Activated naive CD8-positive, alpha-beta T cell (primary cell): Measurements from ENCODE around the gene SLC8A3.

Source experiments
- H3K27ac Mint-ChIP-seq: one replicate; pipeline ENCODE4 v1.8.0; 2021; ENCODE audit warnings: mixed read lengths
- H3K27me3 Mint-ChIP-seq: one replicate; pipeline ENCODE4 v1.8.0; 2021; ENCODE audit warnings: mixed read lengths
- H3K36me3 Mint-ChIP-seq: one replicate; pipeline ENCODE4 v1.8.0; 2021; ENCODE audit warnings: mixed read lengths
- H3K4me1 Mint-ChIP-seq: one replicate; pipeline ENCODE4 v1.8.0; 2021; ENCODE audit warnings: low read depth, mixed read lengths
- H3K4me3 Mint-ChIP-seq: one replicate; pipeline ENCODE4 v1.8.0; 2021; ENCODE audit warnings: mild to moderate bottlenecking, mixed read lengths
- H3K9me3 Mint-ChIP-seq: one replicate; pipeline ENCODE4 v1.8.0; 2021; ENCODE audit warnings: low read depth, mixed read lengths

Gene SLC8A3

DNA sequence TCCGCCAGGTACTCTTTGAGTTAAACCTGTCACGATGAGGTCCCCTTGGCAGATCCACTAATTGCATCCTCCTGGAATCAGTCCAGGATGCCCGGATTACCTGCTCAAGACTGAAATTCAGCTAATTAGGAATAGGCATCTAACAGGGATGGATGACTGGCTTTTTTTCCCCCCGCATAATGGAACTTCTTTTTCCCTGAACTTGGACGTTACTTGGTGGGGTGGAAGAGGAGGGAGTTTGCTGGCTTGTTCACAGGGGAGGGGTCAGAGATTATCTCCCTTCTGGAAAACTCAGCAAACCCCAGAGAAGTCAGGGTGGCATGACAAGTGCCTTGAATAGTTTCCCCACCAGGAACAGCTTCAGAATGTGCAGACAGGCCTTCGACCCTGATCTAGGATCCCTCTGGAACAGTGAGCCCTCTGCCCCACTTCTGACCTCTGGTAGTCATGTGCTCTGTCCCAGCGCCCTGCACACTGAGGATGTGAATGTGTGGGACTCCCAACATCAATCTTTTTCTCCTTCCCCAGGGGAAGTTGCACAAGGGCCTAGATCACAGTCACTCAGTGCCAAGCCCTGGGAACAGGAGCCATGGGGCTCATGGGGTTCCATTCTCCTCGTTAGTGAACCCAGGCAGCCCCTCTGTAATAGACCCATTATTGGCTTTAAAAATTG is 167.1 kb downstream of the SLC8A3 start:
- H3K36me3 Mint-ChIP-seq, result no peaks in the 10 kb centered on the region
- H3K27ac Mint-ChIP-seq, result no peak overlapping the region
- peaks cover 5% of the 10 kb centered on the region for H3K4me1 Mint-ChIP-seq
- no peaks in the 10 kb centered on the region for H3K27me3 Mint-ChIP-seq
- no peaks in the 10 kb centered on the region for H3K9me3 Mint-ChIP-seq
- H3K4me3 Mint-ChIP-seq, result no peak overlapping the region

DNA sequence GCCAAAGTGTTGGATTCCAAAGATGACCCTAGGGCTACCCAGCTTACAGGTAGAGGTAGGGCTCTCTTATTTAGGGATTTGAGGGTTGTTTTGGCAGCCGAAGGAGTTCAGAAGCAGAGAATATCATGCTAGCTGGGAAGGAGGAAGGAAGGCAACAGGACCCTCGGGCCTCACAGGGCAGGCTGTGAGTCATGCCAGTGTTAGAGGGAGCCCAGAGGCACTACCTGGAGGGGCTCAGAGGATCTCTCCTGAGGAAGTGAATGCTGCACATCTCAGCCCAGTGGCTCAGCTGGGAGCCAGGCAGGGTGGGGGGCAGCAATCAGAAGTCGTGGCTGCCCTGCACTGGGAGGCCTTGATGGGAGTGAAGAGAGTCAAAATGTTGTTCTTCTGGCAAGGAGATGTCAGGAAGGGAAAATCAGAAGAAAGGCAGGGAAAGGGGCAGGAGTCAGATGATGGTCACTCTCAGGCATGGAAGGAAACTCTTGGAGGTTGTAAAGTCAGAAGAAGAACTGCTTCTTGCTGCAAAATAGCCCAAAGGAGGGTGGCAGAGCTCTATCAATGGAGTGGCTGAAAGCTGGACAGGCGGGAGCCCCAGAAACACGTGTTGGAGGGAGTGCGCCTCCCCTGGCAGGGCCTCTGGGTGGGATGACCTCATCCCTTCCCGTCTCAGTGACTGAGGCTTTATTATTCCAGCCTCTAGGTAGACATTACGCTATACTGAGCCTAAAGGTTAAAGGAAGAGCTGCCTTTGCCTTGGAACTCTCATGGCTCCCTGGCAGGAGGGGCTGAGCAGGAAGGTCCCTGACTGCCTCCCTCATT is 168.2 kb downstream of the SLC8A3 start:
- Mint-ChIP-seq H3K27ac (no peak overlapping the region), H3K27me3 (no peaks in the 10 kb centered on the region), H3K9me3 (no peaks in the 10 kb centered on the region), H3K36me3 (no peaks in the 10 kb centered on the region), H3K4me3 (no peak overlapping the region), H3K4me1 (peaks cover 5% of the 10 kb centered on the region)

DNA sequence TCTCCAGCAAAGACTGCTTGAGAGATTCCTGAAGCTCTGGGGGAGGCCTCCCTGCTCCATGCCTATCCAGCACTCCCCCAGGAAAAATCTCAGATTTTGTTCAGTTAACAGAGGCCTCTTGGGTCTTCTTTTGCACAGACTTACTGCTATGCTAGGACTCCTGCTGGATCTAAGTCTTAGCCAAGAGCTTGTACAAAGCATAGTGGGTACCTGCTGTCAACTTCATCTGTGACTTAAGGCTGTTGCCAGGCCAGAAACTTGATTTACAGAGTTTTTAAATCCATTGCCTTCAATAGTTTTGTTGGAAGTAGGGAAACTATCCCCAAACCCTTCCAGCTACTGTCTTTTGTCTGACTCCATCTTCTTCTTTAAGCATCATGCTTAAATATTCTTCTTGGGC is 169.1 kb downstream of the SLC8A3 start:
- no peaks in the 10 kb centered on the region for H3K36me3 Mint-ChIP-seq
- peaks cover 5% of the 10 kb centered on the region for H3K4me1 Mint-ChIP-seq
- no peaks in the 10 kb centered on the region for H3K9me3 Mint-ChIP-seq
- H3K4me3 Mint-ChIP-seq, result no peak overlapping the region
- no peak overlapping the region for H3K27ac Mint-ChIP-seq
- H3K27me3 Mint-ChIP-seq, result peaks cover 3% of the 10 kb centered on the region

DNA sequence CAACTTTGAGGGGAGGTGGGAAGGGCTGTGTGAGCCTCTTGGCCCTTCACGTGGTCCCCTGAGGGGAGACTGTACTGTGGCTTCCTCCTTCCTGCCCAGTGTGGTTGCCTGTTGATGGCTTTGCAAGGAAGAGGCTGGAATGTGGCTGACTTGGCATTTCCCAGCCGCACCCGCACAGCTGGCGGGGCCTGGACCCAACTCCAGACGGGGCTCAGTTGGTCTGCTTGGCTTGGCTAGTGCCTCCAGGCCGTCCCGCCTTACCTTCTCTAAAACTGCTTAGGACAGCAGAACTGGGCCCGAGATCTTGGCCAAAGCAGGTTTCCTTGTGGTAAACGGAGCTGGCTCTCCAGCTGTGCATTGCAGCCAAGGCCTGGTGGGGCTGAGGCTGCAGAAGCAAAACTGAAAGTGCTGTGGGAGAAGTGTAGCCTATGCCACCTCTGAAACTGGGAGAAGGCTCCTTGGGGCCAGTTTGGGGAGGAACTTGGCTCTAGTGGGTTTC is 170.0 kb downstream of the SLC8A3 start:
- Mint-ChIP-seq H3K4me1 (peaks cover 5% of the 10 kb centered on the region), H3K27me3 (peaks cover 3% of the 10 kb centered on the region), H3K4me3 (no peak overlapping the region), H3K27ac (no peak overlapping the region), H3K36me3 (no peaks in the 10 kb centered on the region), H3K9me3 (no peaks in the 10 kb centered on the region)

DNA sequence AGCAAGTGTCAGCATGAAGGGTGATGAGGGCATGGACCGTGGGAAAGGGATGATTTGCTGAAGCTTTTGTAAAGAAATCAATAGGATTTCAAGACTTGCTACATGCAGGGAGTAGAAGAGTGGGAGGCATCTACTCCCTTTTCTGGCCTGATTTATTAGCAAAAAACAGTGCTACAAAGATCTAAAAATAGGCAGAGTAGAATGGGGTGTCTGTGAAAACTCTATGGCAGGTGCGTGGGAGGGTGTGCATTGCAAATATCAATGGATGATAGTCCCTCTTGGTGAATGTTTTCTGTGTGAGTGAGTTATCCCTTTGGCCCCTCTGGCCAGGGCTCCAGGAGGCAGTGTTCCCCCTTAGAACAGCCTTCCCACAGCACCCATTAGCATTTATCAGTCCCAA is 170.5 kb downstream of the SLC8A3 start:
- H3K4me1 Mint-ChIP-seq, result peaks cover 5% of the 10 kb centered on the region
- no peak overlapping the region for H3K27ac Mint-ChIP-seq
- H3K27me3 Mint-ChIP-seq, result peaks cover 3% of the 10 kb centered on the region
- no peaks in the 10 kb centered on the region for H3K36me3 Mint-ChIP-seq
- no peaks in the 10 kb centered on the region for H3K9me3 Mint-ChIP-seq
- H3K4me3 Mint-ChIP-seq, result no peak overlapping the region

DNA sequence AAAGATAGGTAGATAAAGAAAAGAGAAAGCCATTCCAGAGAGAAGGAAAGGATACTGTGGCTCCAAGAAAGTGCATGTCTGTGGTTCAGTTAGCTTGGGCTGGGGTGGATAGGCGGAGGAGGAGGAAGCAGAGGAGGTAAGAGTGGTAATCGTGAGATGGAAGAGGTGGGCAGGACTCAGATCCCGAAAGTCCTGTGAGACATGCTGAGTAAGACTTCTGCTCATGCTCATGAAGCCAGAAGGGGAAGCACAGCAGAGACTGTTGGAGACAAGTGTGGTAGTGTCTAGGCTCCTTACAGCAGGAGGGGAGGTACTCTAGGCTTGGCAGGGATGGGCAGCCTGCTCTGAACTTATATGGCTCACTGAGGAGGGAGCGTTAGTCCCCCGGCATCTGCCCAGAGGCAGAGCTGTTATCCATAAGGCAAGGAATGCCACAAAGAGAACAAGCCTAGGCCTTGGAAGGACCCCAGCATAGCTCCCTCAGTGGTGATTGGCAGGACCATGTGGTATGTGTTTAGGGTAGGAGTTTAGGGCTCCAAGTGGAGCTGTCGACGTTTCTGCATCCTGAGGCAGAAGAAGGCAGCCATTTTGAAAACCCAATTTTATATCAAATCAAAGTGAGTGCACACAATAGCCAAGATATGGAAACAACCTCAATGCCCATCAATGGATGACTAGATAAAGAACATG is 174.2 kb downstream of the SLC8A3 start:
- Mint-ChIP-seq H3K27me3 (peaks cover 7% of the 10 kb centered on the region), H3K9me3 (no peaks in the 10 kb centered on the region), H3K4me3 (no peak overlapping the region), H3K27ac (no peak overlapping the region), H3K36me3 (no peaks in the 10 kb centered on the region), H3K4me1 (peaks cover 5% of the 10 kb centered on the region)

DNA sequence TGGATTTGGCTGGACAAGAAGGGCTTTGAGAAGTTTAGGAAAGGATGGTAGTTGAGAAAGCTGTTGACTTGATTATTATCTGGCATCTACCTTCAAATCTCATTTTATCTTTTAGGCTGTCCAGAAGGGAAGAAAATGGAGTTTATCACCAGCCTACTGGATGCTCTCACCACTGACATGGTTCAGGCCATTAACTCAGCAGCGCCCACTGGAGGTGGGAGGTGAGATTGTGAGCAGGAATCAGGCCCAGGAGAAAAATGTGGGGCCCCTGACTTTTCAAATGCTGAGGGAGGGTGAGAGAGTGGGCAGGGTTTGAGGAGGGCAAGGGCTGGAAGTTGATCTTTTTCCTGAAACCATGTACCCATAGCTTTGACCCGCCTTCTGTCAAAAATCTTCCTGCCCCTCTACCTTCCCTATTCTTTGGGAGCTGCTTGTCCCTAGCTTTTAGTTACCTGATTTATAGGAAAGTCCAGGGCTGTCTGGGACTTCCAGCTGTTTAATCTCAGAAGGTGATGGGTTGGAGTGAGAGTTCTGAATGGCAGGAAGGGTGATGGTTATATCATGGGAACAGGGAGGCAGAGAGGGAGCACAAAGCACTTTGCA is 175.4 kb downstream of the SLC8A3 start:
- Mint-ChIP-seq H3K4me1 (peaks cover 3% of the 10 kb centered on the region), H3K4me3 (no peak overlapping the region), H3K36me3 (no peaks in the 10 kb centered on the region), H3K27me3 (peaks cover 7% of the 10 kb centered on the region), H3K27ac (no peak overlapping the region), H3K9me3 (no peaks in the 10 kb centered on the region)

DNA sequence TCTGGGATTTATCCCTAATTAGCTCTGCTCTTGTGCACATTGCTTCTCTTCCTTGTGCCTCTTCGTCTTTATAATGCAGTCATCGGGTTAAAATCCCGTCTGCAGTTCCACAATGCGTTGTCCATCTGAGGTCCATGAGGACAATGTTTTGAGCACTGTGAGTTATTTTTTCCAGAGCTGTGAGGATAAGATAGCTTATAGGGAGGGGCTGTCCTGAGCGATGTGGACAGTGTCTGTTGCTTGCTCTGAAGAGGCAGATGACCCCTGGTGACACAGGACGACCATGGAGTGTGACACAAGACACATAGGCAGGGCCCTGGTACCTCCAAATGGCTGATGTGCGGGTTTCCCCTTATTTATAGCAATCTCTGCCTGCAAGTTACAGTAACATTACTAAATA is 177.0 kb downstream of the SLC8A3 start:
- no peak overlapping the region for H3K27ac Mint-ChIP-seq
- H3K9me3 Mint-ChIP-seq, result no peaks in the 10 kb centered on the region
- H3K4me3 Mint-ChIP-seq, result no peak overlapping the region
- no peaks in the 10 kb centered on the region for H3K4me1 Mint-ChIP-seq
- H3K36me3 Mint-ChIP-seq, result no peaks in the 10 kb centered on the region
- peaks cover 7% of the 10 kb centered on the region for H3K27me3 Mint-ChIP-seq

DNA sequence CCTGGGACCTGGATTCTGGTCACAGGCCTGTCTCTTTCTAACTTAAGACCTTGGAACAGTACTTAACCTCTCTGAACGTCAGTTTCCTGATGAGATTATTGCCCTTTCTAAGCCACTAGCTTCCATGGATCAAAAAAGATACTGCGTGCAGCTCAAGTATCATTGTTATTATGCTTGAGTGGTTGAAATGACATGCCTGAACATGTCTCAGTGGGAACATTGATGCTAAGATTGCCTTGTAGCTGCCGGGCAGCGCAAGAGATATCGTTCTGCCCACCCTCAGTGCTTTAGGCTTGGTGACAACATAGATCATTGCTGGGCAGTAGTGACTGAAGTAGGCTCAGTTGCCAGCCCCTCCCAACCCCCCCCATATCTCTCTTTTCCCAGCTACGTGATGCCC is 177.7 kb downstream of the SLC8A3 start:
- no peak overlapping the region for H3K27ac Mint-ChIP-seq
- no peaks in the 10 kb centered on the region for H3K36me3 Mint-ChIP-seq
- H3K9me3 Mint-ChIP-seq, result no peaks in the 10 kb centered on the region

DNA sequence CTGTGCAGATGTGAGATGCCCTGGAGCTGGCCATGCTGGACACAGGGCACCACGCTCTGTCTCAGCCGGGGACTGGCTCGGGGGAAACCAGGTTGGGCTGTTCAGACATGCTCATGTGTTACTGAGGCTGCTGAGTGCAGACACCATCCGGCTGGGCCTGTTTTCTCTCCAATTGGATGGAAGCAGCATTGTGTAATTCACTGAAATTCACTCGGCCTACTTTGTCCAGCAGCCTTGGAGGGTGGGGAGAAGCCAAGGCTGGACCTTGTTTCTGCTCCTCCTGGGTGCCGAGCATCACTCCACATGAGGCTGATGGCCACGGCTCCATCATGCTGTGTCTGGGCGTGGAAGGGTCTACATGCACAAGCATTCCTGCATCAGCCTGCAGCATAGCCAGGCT is 178.8 kb downstream of the SLC8A3 start:
- Mint-ChIP-seq H3K9me3 (no peaks in the 10 kb centered on the region), H3K36me3 (no peaks in the 10 kb centered on the region), H3K27ac (no peak overlapping the region)

More for the DNA sequence above, 177.7 kb downstream of the SLC8A3 start:
- no peaks in the 10 kb centered on the region for H3K4me1 Mint-ChIP-seq
- H3K27me3 Mint-ChIP-seq, result peaks cover 7% of the 10 kb centered on the region
- H3K4me3 Mint-ChIP-seq, result no peak overlapping the region

DNA sequence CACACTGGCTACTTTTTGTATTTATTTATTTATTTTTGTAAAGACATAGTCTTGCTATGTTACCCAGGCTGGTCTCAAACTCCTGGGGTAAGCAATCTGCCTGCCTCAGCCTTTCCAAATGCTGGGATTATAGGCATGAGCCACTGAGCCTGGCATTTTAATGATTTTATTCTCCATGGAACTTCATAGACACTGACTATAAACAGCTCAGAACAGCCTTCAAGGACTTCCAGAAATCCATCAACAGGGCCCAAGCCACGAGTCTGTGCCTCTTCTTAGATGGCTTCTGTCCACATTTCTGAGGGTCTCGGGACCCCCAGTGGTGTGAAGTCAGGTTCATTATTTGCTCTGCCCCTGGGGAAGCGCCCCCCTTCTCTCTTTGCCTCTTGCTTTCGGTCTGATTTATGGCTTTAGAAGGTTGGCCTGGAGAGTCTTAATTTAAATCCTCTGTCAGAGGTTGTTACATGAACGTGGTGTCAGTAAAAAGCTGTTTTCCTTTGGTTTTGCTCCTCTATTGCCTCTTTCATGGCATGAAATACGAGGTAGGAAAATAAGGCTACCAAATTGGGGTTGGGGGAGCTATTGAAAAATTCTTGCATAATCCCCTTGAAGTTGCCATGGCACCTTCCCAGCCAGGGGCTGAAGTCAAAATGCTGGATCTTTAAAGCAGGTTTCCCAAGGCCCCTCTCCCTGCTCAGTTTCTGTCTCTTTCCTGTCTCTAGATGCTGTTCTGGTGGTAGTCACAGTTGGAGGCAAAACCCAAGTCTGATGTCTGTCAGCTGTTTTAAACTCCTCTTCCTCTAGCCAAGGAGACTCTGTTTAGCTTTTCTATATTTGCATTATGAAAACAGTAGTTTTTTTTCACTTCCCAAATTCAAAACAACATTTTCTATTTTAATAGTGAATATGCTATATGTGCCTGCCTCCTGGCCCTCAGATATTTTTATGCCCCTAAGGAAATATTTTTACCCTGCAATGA is 180.2 kb downstream of the SLC8A3 start:
- Mint-ChIP-seq H3K9me3 (no peaks in the 10 kb centered on the region), H3K36me3 (no peaks in the 10 kb centered on the region), H3K27me3 (peaks cover 4% of the 10 kb centered on the region), H3K4me1 (no peaks in the 10 kb centered on the region), H3K4me3 (no peak overlapping the region), H3K27ac (no peak overlapping the region)

More for the DNA sequence above, 178.8 kb downstream of the SLC8A3 start:
- Mint-ChIP-seq H3K4me3 (no peak overlapping the region), H3K27me3 (peaks cover 4% of the 10 kb centered on the region), H3K4me1 (no peaks in the 10 kb centered on the region)

DNA sequence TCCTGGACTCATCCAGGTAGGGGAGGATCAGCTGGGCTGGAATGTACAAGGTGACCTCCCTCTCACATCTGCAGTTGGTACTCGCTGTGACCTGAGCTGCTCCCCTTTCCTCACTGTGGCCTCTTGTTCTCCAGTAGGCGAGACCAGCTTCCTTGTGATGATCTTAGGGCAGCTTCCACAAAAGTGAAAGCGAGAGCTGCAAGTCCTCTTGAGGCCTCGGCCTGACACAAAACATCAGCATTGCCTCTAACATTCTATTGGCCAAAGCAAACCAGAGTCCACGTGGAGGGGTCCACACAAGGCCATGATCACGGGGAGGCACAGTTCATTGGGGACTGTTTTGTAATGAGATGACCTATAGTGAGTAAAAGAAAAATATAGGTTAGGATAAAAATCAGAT is 182.1 kb downstream of the SLC8A3 start:
- H3K36me3 Mint-ChIP-seq, result no peaks in the 10 kb centered on the region
- H3K9me3 Mint-ChIP-seq, result no peaks in the 10 kb centered on the region
- H3K27ac Mint-ChIP-seq, result no peak overlapping the region
- H3K27me3 Mint-ChIP-seq, result no peaks in the 10 kb centered on the region
- no peaks in the 10 kb centered on the region for H3K4me1 Mint-ChIP-seq
- no peak overlapping the region for H3K4me3 Mint-ChIP-seq

DNA sequence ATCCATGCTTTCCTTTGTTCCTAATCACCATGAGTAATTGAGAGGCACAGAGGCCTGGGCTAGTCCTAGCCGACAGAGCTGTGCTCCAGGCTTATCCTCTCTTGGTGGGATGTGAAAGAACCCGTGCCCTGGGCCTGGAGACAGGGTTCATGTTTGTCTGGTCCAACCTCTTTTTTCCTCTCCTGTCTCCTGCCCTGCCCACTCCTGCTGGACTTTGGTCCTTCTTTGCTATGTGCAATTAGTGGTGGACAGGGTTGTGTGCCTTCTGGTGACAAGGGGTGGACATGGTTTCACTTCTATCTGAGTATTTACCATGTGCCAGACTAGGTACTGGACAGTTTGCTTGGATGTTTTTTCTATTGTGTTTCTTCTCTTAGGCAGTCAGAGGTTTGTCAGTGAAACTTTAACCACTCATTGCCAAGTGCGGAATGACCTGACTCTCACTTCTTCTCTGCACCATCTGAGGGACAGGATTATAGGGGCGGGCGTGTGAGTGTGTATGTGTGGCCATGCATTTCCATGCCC is 183.4 kb downstream of the SLC8A3 start:
- Mint-ChIP-seq H3K27me3 (no peaks in the 10 kb centered on the region), H3K4me1 (no peaks in the 10 kb centered on the region), H3K27ac (no peak overlapping the region), H3K36me3 (no peaks in the 10 kb centered on the region), H3K4me3 (no peak overlapping the region), H3K9me3 (no peaks in the 10 kb centered on the region)

DNA sequence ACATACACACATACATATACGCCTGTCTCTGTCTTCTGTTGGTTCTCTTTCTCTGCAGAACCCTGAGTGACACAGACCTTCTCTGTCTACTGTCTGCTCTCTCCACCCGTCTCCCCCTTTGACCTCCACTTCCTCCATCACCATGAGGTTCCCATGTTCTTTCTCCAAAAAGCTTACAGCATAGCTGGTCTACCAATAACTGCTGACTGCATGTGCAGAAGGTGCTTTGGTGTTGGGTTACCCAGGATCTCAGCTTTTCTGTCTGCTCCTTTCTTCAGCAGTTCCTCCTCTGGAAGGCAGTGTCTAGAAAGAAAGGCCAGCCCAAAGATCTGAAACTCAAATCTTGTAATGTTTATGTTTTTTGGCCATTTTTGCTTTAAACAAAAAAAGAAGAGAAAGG is 184.0 kb downstream of the SLC8A3 start:
- no peaks in the 10 kb centered on the region for H3K36me3 Mint-ChIP-seq

More for the DNA sequence above, 184.0 kb downstream of the SLC8A3 start:
- H3K27ac Mint-ChIP-seq, result no peak overlapping the region
- H3K4me3 Mint-ChIP-seq, result no peak overlapping the region
- no peaks in the 10 kb centered on the region for H3K9me3 Mint-ChIP-seq
- H3K27me3 Mint-ChIP-seq, result no peaks in the 10 kb centered on the region
- no peaks in the 10 kb centered on the region for H3K4me1 Mint-ChIP-seq
